K562 (cell line): ENCODE data around the gene MYO18B. TPM values are rescaled to one million over a fixed set of nuclear protein-coding genes. Genes with fewer than 3 reads are reported as not detected.
A peak's percentile ranks its signal among the peaks of the same experiment; 100 is the strongest.

Experiments used
- BDP1 ChIP-seq: IDR thresholded peaks from 3 replicates; pipeline ENCODE4 v1.6.1; 2011; ENCODE audit not compliant: insufficient read length, insufficient read depth
- FOXA3 ChIP-seq, 2 experiments: fragments of 450-650 bp in 1 of 2; sonication (generic) in 1 of 2; formaldehyde crosslinking; IDR thresholded peaks in 1 of 2; conservative IDR thresholded peaks in 1 of 2; 2 replicates each; pipeline versions ENCODE4 v1.4.0 to v1.8.0; 2020 to 2022; ENCODE audit warnings: mild to moderate bottlenecking in 2 of 2, missing genetic modification reagents in 1 of 2
- HDAC6 ChIP-seq: IDR thresholded peaks from 2 replicates; pipeline ENCODE4 v1.6.1; 2012; ENCODE audit warnings: low read depth, mild to moderate bottlenecking, control low read depth, inconsistent platforms, low read length, moderate library complexity
- MCM2 ChIP-seq: fragments of 450-650 bp; IDR thresholded peaks from 2 replicates; pipeline ENCODE4 v1.6.1; 2017; ENCODE audit warnings: low read depth, mild to moderate bottlenecking
- MEIS2 ChIP-seq: fragments of 450-650 bp; IDR thresholded peaks from 2 replicates; pipeline ENCODE4 v1.6.1; 2014; ENCODE audit warnings: mild to moderate bottlenecking; ENCODE audit not compliant: partially characterized antibody
- MTA1 ChIP-seq: fragments of 450-650 bp; IDR thresholded peaks from 2 replicates; pipeline ENCODE4 v1.6.1; 2017; ENCODE audit warnings: borderline replicate concordance
- NCOR1 ChIP-seq: fragments of 450-650 bp; IDR thresholded peaks from 2 replicates; pipeline ENCODE4 v1.6.1; 2016; ENCODE audit warnings: mild to moderate bottlenecking, moderate library complexity
- NFATC3 ChIP-seq: fragments of 450-650 bp; IDR thresholded peaks from 2 replicates; pipeline ENCODE4 v1.6.1; 2017; ENCODE audit warnings: mild to moderate bottlenecking
- PCBP1 ChIP-seq: fragments of 200-400 bp; formaldehyde crosslinking; IDR thresholded peaks from 2 replicates; pipeline ENCODE4 v1.6.1; 2018; ENCODE audit warnings: mild to moderate bottlenecking, low read depth, low read length; ENCODE audit not compliant: poor library complexity, severe bottlenecking
- PTRF ChIP-seq: fragments of 450-650 bp; IDR thresholded peaks from 2 replicates; pipeline ENCODE4 v1.6.1; 2016; ENCODE audit warnings: mild to moderate bottlenecking, missing genetic modification characterization, missing compliant biosample characterization
- RBBP5 ChIP-seq: fragments of 200-600 bp; sonication (generic); IDR thresholded peaks from 2 replicates; pipeline ENCODE4 v1.6.1; 2012; ENCODE audit warnings: borderline replicate concordance, mild to moderate bottlenecking, low read length, control low read depth, inconsistent platforms; ENCODE audit not compliant: insufficient read depth, poor library complexity, severe bottlenecking
- RBM39 ChIP-seq: fragments of 200-400 bp; formaldehyde crosslinking; optimal IDR thresholded peaks from 2 replicates; pipeline ENCODE3; 2018; ENCODE audit warnings: low read depth, low read length
- SAFB ChIP-seq: fragments of 200-400 bp; formaldehyde crosslinking; IDR thresholded peaks from 2 replicates; pipeline ENCODE4 v1.6.1; 2017; ENCODE audit warnings: low read depth, low read length, borderline replicate concordance
- SLC30A9 ChIP-seq: fragments of 250-450 bp; sonication (Bioruptor Pico); IDR thresholded peaks from 2 replicates; pipeline ENCODE4 v1.8.0; 2022; ENCODE audit warnings: mild to moderate bottlenecking, moderate library complexity
- SMARCE1 ChIP-seq: fragments of 450-650 bp; IDR thresholded peaks from 2 replicates; pipeline ENCODE4 v1.7.1; 2016; ENCODE audit warnings: mild to moderate bottlenecking
- TBP ChIP-seq: optimal IDR thresholded peaks from 2 replicates; pipeline ENCODE3; 2011; ENCODE audit warnings: low read depth, low read length, improper control_type of control experiment
- TFAM ChIP-seq: fragments of 250-450 bp; sonication (Bioruptor Pico); conservative IDR thresholded peaks from 2 replicates; pipeline ENCODE4 v1.5.0; 2021; ENCODE audit warnings: mild to moderate bottlenecking, moderate library complexity
- TRIM28 ChIP-seq: fragments of 450-650 bp; IDR thresholded peaks from 2 replicates; pipeline ENCODE4 v1.6.1; 2017
- ZC3H8 ChIP-seq: fragments of 450-650 bp; IDR thresholded peaks from 2 replicates; pipeline ENCODE4 v1.6.1; 2017
- ZNF12 ChIP-seq: sonication (generic); formaldehyde crosslinking; IDR thresholded peaks from 2 replicates; pipeline ENCODE4 v1.4.0; 2020; ENCODE audit warnings: mild to moderate bottlenecking, missing genetic modification reagents
- ZNF561 ChIP-seq: fragments of 450-650 bp; formaldehyde crosslinking; conservative IDR thresholded peaks from 2 replicates; pipeline ENCODE4 v1.4.0; 2020; ENCODE audit warnings: mild to moderate bottlenecking, moderate library complexity
- polyA plus RNA-seq, 8 experiments: library from polyadenylated mRNA; depleted of rRNA in 4 of 8; stranded (reverse) in 5 of 8; unstranded in 3 of 8; fragments of >200 nt; fragmentation: Nextera tagmentation in 2 of 8; fragmentation: Illumina TruSeq in 1 of 8; extraction: Ambion mirVana in 2 of 8; extraction: Trizol in 1 of 8; gene quantifications; 2 replicates each; pipeline versions ENCODE4 v1.2.1 to v1.2.3, GENCODE V29; 2011 to 2014; ENCODE audit warnings: inconsistent platforms in 1 of 8, missing spikeins in 1 of 8
- total RNA-seq, 7 experiments: library from RNA; depleted of rRNA in 6 of 7; stranded (reverse); fragments of >200 nt in 6 of 7; fragmentation: Illumina TruSeq in 2 of 7; extraction: Trizol in 2 of 7; gene quantifications; 2 replicates each; pipeline versions ENCODE4 v1.2.1 to v1.2.3, GENCODE V29; 2011 to 2021; ENCODE audit warnings: low replicate concordance in 1 of 7
- TF ChIP-seq, protein P1 (sequence below): fragments of 450-650 bp; IDR thresholded peaks from 2 replicates; pipeline ENCODE4 v1.6.1; 2017; ENCODE audit warnings: mild to moderate bottlenecking, moderate library complexity
- TF ChIP-seq, protein P2 (sequence below): fragments of 250-450 bp; sonication (Bioruptor Pico); IDR thresholded peaks from 2 replicates; pipeline ENCODE4 v1.5.0; 2021
- TF ChIP-seq, protein P3 (sequence below), 2 experiments: fragments of 450-650 bp; conservative IDR thresholded peaks; 2 replicates each; pipeline ENCODE4 v1.6.1; 2017; ENCODE audit warnings: mild to moderate bottlenecking in 2 of 2, moderate library complexity in 2 of 2
- TF ChIP-seq, protein P4 (sequence below): sonication (generic); formaldehyde crosslinking; IDR thresholded peaks from 2 replicates; pipeline ENCODE4 v1.8.0; 2022; ENCODE audit warnings: missing genetic modification reagents, mild to moderate bottlenecking, moderate library complexity, borderline replicate concordance
- TF ChIP-seq, protein P5 (sequence below): sonication (generic); formaldehyde crosslinking; IDR thresholded peaks from 2 replicates; pipeline ENCODE4 v1.5.0; 2020; ENCODE audit warnings: missing genetic modification reagents

MYO18B gene
- total and polyA plus RNA-seq, 9 of the 15 experiments (the other 6 are each of a cell fraction or from before 2014, with no cell fraction given): 0.06 to 7.0 (median 4.3) TPM

DNA sequence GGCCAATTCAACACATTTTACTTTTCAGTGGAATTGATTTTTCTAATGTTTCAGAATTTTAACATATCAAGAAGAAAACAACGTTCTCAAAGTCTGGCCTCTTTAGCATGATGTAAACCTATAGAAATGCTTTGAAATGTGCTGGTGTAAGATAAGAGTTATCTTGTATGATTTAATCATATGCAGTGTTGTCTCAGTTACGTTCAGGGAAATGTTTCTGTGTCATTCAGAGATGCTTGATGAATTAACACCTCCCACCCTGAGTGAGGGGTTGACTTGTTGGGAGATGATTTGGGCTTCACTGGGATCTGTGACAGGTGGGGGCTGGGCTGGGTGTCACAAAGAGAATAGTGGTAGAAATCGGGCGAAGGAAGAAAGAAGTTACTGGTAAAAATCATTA lies 15.7 kb upstream of the MYO18B start (continued):
- TF ChIP-seq, protein P1, sequence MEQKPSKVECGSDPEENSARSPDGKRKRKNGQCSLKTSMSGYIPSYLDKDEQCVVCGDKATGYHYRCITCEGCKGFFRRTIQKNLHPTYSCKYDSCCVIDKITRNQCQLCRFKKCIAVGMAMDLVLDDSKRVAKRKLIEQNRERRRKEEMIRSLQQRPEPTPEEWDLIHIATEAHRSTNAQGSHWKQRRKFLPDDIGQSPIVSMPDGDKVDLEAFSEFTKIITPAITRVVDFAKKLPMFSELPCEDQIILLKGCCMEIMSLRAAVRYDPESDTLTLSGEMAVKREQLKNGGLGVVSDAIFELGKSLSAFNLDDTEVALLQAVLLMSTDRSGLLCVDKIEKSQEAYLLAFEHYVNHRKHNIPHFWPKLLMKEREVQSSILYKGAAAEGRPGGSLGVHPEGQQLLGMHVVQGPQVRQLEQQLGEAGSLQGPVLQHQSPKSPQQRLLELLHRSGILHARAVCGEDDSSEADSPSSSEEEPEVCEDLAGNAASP: no peak
- TF ChIP-seq PTRF (no peak), RBBP5 (no peak), ZNF12 (CRISPR knock-in tag) (no peak), TBP (no peak), ZC3H8 (no peak), MEIS2 (peak; percentile 90), SLC30A9 (CRISPR knock-in tag) (no peak), TRIM28 (no peak), ZNF561 (CRISPR knock-in tag) (no peak), MCM2 (no peak), NFATC3 (no peak), SAFB (no peak), NCOR1 (peak; percentile 62), TFAM (CRISPR knock-in tag) (no peak), MTA1 (peak; percentile 64; the same call in 1 of the 2 replicates), PCBP1 (no peak), HDAC6 (no peak), RBM39 (no peak), SMARCE1 (peak; percentile 93), BDP1 (no peak), FOXA3 (CRISPR knock-in tag; conservative IDR thresholded peaks at IDR 0.05 in 1 of 2, IDR thresholded peaks at IDR 0.05 in 1 of 2) (peak in 1 of 2 experiments; percentile 44; a peak in 1 of 4 replicates)
- TF ChIP-seq, protein P2, sequence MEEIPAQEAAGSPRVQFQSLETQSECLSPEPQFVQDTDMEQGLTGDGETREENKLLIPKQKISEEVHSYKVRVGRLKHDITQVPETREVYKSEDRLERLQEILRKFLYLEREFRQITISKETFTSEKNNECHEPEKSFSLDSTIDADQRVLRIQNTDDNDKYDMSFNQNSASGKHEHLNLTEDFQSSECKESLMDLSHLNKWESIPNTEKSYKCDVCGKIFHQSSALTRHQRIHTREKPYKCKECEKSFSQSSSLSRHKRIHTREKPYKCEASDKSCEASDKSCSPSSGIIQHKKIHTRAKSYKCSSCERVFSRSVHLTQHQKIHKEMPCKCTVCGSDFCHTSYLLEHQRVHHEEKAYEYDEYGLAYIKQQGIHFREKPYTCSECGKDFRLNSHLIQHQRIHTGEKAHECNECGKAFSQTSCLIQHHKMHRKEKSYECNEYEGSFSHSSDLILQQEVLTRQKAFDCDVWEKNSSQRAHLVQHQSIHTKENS (CRISPR knock-in tag): no peak
- TF ChIP-seq, protein P3, sequence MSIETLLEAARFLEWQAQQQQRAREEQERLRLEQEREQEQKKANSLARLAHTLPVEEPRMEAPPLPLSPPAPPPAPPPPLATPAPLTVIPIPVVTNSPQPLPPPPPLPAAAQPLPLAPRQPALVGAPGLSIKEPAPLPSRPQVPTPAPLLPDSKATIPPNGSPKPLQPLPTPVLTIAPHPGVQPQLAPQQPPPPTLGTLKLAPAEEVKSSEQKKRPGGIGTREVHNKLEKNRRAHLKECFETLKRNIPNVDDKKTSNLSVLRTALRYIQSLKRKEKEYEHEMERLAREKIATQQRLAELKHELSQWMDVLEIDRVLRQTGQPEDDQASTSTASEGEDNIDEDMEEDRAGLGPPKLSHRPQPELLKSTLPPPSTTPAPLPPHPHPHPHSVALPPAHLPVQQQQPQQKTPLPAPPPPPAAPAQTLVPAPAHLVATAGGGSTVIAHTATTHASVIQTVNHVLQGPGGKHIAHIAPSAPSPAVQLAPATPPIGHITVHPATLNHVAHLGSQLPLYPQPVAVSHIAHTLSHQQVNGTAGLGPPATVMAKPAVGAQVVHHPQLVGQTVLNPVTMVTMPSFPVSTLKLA (conservative IDR thresholded peaks at IDR 0.05): 0 out of 4 replicates have a peak, but pooled peaks of 1 of the 2 experiments have one; percentile 32
- TF ChIP-seq, protein P4, sequence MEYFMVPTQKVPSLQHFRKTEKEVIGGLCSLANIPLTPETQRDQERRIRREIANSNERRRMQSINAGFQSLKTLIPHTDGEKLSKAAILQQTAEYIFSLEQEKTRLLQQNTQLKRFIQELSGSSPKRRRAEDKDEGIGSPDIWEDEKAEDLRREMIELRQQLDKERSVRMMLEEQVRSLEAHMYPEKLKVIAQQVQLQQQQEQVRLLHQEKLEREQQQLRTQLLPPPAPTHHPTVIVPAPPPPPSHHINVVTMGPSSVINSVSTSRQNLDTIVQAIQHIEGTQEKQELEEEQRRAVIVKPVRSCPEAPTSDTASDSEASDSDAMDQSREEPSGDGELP: no peak
- TF ChIP-seq, protein P5, sequence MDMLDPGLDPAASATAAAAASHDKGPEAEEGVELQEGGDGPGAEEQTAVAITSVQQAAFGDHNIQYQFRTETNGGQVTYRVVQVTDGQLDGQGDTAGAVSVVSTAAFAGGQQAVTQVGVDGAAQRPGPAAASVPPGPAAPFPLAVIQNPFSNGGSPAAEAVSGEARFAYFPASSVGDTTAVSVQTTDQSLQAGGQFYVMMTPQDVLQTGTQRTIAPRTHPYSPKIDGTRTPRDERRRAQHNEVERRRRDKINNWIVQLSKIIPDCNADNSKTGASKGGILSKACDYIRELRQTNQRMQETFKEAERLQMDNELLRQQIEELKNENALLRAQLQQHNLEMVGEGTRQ (CRISPR knock-in tag): no peak
